ENCODE data around the gene ZDHHC5.

The ZDHHC5 gene, protein sequence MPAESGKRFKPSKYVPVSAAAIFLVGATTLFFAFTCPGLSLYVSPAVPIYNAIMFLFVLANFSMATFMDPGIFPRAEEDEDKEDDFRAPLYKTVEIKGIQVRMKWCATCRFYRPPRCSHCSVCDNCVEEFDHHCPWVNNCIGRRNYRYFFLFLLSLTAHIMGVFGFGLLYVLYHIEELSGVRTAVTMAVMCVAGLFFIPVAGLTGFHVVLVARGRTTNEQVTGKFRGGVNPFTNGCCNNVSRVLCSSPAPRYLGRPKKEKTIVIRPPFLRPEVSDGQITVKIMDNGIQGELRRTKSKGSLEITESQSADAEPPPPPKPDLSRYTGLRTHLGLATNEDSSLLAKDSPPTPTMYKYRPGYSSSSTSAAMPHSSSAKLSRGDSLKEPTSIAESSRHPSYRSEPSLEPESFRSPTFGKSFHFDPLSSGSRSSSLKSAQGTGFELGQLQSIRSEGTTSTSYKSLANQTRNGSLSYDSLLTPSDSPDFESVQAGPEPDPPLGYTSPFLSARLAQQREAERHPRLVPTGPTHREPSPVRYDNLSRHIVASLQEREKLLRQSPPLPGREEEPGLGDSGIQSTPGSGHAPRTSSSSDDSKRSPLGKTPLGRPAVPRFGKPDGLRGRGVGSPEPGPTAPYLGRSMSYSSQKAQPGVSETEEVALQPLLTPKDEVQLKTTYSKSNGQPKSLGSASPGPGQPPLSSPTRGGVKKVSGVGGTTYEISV

DNA sequence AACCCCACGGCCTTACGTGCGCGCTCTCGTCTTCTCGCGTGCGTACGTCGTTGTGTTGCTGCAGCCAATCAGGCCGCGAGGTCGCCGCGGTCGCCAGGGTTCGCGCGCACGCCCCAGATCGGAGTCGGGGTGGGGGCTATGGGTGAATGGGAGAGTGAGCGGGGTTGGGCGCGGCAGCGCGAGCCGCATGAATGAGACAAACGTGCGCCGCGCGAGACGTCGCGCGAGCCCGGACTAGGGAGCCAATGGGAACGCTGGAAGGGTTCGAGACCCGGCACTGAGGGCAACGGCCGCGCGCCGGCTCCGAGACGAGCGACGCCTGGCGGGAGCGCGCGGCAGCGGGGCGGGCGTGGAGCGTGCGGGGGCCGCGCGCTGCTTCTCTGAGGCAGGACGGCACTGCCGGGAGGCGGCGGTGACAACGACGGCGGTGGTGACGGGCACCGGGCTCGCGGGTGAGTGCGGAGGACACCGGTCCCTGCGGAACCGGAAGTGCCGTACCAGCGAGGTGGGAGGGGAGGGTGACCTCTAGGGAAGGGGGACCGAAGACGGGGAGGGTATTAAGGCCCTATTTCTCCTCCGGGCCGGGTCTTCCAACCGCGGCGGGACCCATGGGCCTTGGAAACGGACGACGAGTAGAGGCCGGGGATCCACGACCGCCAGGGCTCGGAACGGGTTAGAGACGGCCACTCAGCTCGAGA, at the start of gene ZDHHC5:
Gene ZDHHC5, plus strand, starts transcription at position 379 of the 698 bp plus-strand sequence. CDS start 4,977 bp downstream, outside the sequence.
- peak; percentile 99 for DNase-seq (ENCODE audit: low spot score)

DNA sequence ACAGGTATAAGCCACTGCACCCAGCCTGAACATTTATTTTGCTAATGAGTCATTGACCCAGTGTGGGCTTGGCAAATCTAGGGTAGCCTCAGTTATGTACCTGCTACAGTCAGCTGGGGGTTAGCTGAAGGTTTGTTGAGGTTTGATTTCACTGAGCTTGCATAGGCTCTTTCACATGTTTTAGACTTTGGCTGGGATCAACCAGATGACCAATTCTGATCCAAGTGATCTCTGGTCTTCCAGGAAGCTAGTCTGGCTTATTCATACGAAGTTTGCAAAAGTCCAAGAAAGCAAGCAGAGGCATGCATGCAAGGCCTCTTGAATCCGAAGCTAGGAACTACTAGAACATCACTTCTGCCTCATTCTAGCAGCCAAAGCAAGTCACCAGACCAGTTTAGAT, 49.5 kb upstream of the ZDHHC5 start:
- DNase-seq (ENCODE audit: low spot score) = no peak

DNA sequence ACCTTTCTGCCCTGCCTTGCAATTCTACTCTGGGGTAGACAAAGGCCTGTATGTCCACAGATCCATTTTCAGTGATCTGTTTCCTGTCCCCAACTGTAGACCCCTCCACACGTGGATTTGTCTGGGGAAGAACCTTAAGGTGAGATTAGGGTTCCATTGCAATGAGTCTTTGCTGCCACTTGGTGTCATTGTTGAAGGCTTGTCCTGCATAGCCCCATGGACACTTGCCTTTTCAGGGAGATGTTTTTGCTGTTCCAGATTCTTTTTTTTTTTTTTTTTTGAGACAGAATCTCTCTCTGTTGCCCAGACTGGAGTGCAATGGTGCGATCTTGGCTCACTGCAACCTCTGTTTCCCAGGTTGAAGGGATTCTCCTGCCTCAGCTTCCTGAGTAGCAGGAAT, 48.6 kb upstream of the ZDHHC5 start:
- no peak for DNase-seq (ENCODE audit: low spot score)

DNA sequence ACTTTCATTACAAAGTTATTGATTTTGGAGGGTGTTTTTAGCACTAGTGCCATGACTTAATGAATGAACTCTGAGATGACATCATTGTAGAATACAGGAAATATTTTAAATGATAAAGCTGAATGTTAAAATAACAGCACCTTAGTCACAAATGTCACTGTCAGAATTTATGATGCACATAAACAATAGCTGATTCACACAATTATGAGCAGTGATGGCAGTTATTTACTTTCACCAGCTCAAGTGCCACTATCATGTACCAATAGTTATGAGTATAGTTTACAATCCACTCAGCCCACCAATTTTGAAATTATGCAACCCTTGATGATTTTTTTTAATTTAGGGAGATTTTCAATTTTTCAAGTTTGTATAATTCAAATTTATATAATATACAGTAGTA, 47.4 kb upstream of the ZDHHC5 start:
- DNase-seq (ENCODE audit: low spot score) = no peak

DNA sequence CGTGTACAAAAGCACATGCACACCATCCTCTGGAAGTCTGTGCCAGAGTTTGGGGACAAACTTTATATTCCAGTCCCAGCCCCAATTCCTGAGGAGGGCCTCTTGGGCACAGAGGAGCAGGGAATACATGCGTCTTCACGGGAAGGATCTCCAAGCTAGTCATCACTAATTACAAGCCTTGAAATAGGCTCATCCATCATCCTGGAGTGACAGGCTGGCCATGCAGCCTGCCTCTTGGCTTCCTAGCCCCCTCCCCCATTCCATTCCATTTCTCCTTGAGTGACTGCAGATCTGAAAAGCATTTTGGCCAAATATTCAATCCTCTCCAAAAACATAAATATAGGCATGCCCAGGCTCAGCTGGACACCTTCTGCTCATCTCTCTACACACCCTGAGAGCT, 45.7 kb upstream of the ZDHHC5 start:
- no peak for DNase-seq (ENCODE audit: low spot score)

DNA sequence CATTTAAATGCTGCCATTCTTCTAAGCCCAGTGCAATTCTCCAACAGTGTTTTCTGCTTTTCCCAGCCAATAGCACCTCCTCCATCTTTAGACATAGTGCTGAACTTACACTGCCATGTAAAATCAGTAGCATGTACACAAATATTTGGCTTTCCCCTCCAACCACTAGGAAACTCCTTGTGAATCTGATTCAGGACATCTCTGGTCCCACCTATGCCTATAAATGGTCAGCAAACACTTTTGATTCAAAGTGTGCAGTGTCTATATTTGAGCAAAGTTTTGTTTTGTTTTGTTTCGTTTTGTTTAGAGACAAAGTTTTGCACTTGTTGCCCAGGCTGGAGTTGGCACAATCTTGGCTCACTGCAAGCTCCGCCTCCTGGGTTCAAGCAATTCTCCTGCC, 43.0 kb upstream of the ZDHHC5 start:
- DNase-seq (ENCODE audit: low spot score) = no peak

DNA sequence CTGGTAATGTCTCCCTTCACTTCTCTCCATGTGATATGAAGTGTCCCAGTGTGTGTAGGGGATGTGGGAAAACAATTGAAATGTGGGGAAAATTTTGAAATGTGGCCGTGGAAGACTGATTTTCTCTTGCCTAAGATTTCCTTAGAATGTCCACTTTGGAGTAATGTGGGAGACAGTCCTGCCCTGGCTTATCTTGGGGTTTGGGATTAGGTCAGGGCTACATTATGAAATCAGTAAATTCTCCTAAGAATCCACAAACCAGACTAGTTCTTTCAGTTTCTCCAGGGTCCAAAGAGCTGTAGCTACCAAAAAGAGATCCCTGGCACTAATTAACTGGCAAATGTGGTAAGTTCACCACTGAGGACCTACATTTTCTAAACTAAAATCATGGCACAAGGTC, 41.0 kb upstream of the ZDHHC5 start:
- no peak for DNase-seq (ENCODE audit: low spot score)

DNA sequence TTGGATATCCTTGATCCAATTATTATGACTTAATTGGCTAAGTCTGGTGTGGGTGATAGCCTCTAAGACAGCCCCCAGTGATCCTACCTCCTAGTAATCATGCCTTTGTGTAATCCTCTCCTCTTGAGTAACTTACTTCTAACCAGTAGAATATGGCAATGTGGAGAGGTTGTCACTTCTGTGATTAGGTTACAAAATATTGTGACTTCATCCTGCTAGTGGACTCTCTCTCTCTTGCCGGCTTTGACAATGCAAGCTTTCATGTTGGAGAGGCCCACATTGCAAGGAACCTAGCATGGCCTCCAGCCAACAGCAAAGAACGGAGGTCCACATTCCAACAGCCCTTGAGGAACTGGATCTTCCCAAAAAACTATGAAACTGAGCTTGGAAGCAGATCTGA, 37.7 kb upstream of the ZDHHC5 start:
- no peak for DNase-seq (ENCODE audit: low spot score)

DNA sequence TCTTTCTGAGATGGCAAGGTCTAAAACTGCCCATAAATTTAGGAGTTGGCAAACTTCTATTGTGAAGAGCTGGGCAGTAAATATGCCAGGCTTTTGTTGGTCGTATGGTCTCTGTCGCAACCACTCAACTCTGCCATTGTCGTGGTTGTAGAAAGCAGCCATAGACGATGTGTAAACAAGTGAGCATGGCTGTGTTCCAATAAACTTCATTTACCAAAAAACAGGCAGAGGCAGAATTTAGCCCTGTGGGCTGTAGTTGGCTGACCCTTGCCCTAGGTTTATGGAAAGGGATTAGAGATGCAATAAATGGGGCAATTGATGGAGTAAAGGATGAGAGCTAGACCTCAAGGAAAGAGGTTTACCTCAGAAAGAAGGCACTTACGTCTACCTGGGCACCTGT, 35.8 kb upstream of the ZDHHC5 start:
- no peak for DNase-seq (ENCODE audit: low spot score)

DNA sequence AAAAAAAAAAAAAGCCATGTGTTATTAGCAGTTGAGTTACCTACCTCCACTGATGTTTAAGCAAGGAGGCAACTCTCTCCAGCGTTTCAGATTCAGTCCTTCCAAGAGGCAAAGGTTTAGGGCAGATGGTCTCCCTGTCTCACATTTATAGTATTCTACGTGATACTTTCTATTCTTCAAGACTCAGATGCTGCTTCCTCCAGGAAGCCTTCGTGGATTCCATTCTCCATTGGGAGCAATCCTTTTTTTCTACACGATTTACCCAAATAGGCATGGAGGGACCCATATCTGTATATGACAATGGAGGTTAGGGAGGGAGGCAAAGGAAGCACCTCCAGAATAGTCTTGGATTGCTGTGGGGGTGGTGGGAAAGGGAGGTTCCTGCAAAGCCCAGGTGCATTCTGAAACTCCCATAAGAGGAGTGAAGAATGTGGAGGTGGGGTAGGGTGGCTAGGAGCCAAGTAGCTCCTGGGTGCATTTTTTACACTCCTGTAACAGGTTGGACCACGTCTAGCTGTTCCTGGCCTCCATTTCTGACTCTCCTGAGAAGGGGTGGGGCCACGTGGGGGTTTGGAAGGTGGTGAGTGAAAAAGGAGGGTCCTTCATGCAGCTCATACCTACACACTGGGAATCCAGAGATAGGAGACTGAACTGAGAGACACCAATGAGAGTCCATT, 34.4 kb upstream of the ZDHHC5 start:
- no peak for DNase-seq (ENCODE audit: low spot score)

DNA sequence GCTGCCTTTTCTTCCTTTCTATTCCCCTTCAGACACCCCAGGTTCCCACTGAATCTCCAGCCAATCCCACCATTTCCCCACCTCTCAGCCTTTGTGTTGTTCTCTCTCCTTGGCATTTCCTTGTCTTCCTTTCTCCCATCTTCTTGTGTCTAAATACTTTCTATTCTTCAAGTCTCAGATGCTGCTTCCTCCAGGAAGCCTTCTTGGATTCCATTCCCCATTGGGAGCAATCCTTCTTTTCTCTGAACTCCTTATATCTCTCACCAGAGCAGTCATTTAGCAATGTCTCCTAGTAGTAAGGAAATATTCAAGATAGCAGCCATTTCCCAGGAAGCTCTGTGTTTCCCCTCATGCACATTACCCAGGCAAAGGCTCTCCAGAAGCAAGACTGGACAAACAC, 33.6 kb upstream of the ZDHHC5 start:
- no peak for DNase-seq (ENCODE audit: low spot score)

DNA sequence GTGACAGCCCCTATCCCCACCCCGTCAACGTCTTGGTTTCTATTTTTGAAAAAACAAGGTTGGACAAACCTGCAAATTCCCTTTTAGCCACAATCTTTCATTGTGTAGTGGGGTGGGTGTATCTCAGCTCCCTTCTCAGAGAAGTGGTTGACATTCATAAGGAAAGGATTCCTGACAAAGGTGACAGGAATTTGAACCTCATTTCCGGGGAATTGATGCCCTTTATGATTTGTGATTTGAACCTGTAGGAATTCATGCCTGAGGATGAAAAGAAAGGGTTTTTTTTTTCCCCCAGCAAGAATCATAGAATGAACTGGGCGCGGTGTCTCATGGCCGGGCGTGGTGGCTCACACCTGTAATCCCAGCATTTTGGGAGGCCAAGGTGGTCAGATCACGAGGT, 32.7 kb upstream of the ZDHHC5 start:
- no peak for DNase-seq (ENCODE audit: low spot score)

DNA sequence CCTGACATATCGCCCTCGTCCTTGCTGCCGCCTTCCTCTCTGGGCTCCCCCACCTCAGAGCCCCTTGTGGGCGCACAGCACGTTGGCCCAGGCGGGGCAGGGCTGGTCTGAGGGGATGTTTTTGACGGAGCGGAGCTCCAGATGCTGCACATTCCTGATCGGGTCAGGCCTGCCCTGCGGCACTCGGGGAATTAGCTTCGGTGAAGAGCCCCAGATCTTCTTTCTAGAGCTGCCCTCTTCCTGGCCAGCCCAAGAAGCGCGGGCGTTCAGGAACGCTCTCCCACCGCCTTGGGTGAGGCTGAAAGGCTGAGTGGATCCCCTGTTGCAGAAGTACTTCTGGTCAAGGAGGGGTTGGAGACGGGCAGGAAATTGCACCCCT, 30.3 kb upstream of the ZDHHC5 start:
- no peak for DNase-seq (ENCODE audit: low spot score)

DNA sequence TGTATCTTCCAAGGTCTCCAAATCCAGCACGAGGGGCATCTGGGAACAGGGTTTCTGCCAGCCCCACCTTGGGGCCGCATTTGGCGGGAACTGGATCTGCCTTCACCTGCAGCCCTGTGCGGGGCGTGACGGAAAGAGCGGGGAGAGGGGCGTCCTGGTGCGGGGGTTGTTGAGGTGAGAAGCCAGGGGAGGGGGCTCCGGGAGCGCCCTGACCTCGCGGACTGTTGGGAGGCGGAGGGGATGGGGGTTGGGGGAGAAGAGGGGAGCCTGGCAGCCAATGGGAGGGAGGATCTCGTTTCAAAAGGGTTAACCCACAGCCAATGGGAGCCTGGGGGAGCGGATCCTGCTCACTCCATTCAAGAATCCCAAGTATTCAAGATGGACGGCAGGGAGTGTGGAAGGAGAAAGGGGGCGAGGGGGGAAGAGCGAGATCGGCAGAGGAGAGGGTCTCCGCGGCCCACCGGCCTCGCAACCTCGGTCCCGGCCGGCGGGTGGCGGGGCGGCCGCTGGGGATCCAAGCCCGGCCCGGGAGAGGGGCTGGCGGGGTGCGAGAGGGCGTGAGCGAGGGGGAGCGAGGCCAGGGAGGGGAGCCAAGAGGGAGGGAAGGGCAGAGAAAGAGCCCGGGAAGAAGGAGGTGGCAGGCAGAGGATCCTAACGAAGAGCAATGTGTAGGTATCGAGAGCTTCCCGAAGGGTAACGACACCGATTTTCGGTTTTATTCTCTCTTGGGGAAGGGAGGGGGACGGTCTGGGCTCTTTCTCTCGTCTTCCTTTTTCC, 29.7 kb upstream of the ZDHHC5 start:
- DNase-seq (ENCODE audit: low spot score) = peak; percentile 97

DNA sequence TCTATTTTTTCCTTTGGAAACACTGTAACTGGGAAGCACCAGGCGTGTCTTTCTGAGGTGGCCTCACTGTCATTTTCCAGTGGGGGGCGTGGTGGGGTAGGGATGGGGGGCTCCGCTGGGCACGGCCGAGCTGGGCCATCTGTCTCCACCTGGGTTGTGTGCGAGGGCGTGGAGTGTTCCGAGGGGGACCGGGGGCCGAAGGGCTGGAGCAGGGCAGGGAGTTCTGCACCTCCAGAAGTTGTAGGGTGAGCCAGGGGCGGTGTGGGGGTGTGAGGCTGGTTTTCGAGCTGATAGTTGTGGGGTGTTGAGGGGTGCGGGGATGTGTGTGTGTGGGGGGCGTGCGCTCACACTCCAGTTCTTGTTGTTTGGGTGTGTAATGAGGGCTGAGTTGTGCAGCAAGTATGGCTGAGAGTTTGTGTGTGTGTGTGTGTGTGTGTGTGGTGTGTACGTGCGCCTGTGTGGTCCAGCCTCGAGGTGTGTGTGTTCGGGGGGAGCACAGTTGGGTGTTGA, 29.0 kb upstream of the ZDHHC5 start:
- no peak for DNase-seq (ENCODE audit: low spot score)

DNA sequence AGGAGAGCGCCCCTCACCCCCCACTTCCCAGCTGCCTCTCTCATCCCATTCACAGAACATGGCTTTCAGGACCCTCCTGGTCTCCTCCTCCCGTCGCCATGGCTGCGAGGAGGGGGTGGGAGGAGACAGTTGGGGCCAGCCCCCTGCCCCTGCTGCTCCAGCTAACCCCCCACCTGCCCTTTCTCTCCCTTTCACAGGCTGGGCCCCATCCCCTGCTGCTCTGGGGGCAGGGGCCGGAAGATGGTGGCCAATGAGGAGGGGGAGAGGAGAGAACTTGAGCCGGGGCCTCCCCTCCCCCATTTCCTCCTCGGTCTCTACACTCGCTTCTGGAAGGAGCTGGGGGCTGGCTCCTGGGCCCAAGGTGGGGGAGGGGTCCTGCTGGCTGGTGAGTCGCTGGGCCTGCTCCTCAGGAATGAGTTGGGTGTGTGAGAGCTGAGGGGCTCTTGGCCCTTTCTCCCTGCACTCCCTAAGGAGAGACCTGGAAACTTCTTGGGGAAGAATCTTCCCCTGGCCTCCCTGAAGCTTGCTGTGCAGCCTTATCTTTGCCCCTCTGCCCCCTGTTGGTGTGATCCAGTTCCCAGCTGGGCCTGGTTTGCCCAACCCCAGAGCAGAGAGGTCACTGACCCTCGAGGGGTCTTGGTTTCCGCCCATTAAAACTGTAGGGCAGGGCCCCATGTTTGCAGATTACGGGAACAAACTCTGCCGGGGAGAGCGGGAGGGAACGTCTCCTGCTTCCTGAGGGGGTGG, 28.4 kb upstream of the ZDHHC5 start:
- DNase-seq (ENCODE audit: low spot score) = peak; percentile 92

DNA sequence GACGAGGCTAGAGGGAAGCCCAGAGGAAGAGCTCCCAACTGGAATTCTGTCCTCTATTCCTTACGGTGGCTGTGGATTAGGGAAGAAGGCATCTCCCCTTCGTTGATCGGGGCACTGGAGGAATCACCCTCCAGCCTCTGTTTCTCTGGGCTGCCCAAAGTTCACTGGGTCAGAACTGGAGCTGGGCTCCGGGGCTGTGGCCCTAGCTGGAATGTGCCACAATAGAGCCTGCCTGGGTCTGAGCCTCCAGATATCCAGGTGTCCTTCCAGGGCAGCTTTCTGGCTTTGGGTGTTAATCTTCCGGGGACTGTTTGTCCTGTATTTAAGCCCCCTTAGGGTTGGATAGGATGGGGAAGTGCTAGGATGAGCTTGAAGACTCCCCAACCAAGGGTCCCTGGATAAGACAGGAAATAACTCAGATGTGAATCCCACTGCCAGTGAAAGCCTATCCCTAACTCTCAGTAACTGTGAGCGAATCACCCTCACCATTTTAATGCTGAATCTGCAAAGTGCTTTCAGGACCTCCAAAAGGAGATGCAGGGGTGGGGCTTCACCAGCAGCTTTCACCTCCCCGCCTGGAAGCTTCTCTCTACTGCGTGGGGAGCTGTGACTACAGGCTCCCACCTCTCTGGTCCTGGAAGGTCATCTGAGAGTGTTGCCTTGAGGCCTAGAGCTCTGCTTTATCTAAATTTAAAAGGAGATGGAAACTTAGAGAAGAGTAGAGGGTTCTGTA, 27.7 kb upstream of the ZDHHC5 start:
- DNase-seq (ENCODE audit: low spot score) = no peak

DNA sequence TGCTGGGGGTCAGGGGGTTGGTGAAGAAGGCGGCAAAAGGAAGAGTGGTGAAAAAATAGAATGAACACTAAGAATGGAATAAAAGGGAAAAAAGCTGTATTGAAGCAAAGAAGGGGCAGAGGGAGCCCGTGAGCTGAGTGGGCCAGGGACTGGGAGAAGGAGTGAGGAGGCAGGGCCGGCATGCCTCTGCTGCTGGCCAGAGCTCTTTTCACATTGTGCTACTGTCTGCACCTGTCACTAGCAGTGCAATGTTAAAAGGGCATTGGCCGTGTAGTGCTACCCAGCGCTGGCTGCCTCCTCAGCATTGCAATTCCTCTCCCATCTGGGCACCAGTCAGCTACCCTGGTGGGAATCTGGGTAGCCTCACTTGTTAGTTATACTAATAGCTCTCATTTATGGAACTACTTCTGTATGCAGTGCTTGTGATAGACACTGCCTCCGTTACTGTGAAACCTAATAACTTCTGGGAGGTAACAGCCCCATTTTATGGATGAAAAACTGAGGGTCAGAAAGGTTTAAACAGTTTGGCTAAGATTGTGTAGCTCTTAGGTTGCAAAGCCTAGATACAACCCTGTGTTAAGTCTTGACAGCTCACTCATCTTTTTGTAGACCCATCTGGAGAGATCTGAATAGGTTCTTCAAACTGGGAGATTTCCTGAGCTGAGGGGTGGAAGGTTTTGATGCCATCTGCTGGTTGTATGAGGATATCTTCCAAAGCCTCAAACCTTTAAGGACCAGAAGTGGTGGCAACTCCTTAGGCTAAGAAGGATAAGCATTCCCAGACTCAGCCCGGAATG, 26.7 kb upstream of the ZDHHC5 start:
- peak; percentile 79 for DNase-seq (ENCODE audit: low spot score)

DNA sequence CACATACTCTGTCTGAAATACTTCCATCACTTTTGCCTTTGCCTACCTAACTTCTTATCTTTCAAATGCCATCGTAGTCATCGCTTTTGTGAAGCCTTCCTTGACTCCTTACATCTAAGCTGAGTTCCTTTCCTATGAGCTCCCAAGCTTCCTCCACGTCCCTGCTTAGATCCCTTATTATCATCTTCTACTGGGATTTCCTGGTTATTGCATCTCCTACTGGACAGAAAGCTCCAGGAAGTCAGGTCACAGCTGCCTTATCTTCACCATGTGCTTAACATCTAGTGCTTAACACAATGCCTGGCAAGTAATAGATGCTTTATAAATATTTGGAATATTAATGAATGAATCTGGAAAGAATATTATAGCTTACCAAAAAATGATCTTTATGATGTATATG, 24.1 kb upstream of the ZDHHC5 start:
- DNase-seq (ENCODE audit: low spot score) = peak; percentile 52

Data from cerebellar cortex (tissue), 1 donor.